ENCODE measurements around the gene ACAD9.
"Not testable (repeated sequence)": the region's sequence is repeated elsewhere in the genome, so short reads cannot be mapped to it uniquely, and the experiment has no call there.

ACAD9 gene

DNA sequence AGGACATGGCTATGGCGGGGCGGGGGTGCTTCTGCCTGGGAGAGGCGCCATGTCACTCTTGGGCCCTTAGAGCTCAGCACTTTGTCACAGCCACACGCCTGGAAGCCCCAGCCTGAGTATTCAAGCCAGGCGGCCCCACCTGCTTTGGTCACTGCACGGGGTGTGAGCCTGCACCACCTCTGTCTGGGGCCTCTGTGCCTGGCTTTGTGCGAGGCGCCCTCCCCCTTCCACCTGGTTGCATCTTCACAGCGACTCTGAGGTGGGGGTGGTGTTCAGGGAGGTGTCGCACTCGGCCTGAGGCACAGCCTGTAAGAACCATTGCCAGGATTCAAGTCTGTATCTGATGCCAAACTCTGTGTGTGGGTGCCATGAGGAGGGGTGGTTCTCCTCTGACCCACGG, 24.1 kb downstream of the ACAD9 start:
- no peak for DNase-seq

DNA sequence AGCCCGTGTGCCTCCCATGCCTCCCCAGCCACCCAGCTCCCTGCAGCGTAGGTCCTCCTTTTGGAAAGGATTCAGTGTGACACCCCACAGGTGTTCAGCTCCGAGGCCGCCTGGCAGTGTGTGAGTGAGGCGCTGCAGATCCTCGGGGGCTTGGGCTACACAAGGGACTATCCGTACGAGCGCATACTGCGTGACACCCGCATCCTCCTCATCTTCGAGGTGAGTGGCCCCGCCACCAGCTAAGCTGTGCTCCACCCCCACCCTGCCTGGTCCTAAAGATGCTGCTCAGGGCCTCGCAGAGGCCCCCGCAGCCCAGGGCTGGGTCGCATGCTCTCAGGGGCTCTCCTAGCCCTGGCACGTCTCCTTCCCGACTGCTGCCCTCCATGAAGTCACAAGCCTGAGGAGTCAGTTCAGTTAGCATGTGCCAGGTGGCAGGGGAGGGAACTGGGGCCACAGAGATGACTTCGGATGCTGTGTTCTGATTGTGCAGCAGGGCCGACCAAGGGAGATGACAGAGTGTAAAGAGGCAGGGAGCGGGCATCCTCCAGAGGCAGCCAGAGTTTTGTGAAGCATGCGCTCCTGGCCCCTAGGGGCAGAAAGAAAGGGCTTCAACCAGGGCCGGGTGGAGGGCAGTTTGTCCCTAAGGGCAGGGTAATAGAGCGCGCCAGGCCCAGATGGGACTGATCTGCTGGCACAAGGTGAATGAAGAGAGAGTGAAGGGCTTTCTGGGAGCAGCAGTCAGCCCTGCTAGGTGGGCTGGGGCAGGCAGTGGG, 26.8 kb downstream of the ACAD9 start:
- no peak for DNase-seq

DNA sequence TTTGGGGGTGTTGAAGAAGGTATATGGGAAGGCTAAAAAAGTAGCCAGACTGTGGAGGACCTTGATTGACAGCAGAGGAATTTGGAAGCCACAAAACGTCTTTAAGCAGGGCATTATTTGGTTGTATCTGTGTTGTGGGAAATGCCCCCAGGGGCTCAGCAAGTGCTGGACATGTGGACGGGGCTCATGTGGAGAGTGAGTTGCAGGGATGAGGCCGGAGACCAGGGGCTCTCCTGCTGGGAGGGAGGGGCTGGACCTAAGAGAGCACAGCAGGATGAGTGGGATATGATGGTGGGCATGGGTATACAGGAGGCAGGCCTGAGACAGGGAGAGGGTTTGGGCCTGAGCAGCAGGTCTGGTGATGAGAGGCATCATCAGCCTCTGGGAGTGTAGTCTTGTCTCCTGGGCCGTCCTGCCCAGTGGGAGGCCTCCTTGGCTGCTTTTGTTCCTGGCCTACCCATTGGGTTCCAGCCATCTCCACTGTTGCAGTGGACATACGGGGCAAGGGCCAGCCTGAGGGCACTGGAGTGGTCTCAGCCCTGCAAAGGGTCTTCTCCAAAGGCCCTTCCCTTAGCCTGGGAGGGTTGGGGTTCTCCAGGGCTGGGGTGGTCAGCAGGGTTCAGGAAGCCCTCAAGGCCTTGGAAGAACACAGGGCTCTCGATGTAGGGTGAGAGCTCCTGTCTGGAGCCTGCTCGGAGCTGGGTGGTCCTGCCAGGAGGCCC, 27.5 kb downstream of the ACAD9 start:
- no peak for DNase-seq

DNA sequence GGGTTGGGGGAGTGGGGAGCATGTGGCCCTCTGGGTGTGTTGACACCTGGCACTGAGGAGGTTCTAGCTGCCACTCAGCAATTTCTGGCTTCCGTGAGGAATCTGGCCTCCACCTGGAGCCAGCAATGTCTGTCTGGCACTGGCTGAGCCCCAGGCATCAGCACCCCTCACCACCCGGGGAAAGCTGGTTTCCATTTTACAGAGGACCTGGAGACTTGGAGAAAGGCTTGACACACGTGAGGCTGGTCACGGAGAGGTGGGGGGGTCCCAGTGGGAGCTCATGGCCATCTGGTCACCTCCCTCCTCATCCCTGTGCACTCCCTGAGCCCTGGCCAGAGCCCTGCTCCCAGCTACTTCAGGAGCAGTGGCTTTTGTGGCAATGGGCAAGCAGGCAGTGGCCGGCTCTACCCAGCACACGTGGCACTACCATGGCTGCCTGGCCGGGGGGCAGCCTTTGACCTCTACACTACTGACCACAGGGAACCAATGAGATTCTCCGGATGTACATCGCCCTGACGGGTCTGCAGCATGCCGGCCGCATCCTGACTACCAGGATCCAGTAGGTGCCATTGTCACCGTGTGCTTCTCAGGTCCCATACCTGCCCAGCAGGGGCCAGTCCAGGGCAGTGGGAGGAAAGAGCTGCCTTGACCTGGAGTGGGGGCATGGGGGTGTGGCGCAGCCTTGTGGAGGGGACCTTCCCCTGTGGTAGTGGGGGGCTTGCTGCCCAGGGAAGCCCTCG, 28.5 kb downstream of the ACAD9 start:
- no peak for DNase-seq

DNA sequence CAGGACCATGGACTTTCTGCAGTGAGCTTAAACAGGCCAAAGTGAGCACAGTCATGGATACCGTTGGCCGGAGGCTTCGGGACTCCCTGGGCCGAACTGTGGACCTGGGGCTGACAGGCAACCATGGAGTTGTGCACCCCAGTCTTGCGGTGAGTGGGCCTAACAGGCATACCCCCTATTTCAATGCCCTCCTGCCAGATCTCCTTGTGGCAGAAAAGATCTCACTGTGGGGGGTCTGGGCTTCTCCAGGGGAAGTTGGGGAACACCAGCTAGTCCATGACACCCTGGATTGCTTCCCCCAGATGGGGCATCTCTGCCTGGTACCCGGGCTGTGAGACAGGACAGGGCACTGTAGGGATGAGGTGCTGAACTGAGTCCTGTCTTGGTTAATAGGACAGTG, 29.5 kb downstream of the ACAD9 start:
- no peak for DNase-seq

DNA sequence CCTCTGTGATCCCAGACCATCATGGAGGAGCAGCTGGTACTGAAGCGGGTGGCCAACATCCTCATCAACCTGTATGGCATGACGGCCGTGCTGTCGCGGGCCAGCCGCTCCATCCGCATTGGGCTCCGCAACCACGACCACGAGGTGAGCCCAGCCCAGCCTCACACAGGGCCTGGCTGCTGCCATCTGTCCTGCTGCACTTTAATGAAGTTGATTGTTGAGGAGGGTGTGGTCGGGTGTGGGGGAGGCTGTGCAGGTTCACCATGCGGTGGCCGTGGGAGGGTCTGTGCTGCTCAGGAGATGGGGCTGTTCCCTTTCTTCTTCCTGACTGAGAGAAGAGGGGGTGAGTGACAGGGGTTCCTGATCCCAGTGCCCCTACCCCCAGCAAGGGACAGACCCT, 30.6 kb downstream of the ACAD9 start:
- no peak for DNase-seq

DNA sequence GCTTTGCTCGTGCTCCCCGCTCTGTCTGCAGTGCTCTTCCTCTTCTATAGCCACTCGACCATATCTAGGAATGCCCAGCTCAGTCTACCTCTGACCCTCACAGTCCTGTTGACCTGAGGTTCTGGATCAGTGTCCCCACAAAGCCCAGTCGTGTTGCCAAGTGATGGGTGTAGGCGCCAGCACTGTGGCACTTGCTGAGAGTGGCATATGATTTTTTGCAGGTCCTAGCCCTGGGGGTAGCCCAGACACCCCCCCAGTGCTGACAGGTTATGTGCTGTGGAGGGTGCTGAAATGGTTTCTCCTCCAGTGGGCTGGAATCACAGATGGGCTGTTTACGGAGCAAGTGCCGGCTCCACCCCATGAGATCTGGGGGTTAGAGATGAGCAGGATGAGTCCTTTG, 32.5 kb downstream of the ACAD9 start:
- DNase-seq: no peak

DNA sequence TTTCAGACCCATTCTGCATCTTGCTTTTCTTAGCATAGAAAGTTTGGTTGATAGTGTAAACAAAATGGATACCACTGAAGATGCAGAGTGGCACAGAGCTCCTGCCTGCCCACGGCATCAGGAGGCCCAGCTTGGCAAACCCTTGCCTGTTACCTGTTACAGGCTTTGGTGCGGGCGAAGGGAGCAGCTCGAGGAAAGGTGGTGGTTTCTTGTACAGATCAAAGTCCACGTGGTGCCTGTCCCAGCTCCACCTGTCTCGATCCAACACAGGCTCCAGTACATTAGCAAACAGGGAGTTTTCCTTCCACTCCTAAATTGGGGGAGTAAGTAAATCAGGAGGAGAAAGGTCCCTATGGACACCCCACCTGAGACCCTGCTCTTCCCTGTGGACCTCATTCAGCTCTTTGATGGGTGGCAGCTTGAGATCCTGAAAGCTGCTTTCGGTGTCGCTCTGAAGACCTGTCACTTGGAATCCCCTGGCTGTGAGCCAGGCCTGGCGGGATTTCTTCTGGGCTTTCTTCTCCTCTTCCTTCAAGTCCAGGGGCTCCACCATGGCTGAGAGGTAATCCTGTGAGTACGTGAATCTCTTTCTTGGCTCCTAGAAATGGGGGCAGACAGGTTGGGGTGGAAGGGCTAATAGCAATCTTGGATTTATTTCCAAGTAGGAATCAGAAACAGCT, 35.7 kb downstream of the ACAD9 start:
- no peak for DNase-seq

DNA sequence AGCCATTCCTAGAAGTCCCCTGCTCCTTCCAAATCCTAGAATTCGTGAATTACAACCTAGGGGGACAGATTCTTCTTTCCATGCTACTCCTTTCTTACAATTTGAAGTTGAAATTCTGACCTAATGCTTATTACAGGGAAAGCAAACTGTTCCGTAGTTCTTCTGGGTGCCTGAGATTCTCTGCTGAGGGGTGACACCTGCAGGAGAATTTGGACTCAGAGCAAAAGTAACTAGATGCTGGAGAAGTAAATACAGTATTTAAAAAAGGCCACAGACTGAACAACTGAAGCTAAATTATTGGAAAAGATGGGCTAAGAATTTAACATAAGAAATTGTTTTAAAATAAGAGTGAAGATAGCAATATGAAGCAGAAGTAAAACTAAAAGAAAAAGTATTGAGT, 37.9 kb downstream of the ACAD9 start:
- DNase-seq: no peak

DNA sequence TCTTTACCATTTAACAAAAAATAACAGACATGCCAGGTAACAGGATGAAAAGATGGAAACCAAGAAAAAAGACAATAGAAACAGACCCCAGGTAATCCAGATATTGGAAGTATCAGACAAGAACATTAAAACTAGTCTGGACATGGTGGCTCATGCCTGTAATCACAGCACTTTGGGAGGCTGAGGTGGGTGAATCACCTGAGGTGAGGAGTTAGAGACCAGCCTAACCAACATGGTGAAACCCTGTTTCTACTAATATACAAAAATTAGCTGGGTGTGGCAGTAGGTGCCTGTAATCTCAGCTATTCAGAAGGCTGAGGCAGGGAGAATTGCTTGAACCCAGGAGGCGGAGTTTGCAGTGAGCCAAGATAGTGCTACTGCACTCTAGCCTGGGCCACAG, 40.6 kb downstream of the ACAD9 start:
- DNase-seq: no peak

DNA sequence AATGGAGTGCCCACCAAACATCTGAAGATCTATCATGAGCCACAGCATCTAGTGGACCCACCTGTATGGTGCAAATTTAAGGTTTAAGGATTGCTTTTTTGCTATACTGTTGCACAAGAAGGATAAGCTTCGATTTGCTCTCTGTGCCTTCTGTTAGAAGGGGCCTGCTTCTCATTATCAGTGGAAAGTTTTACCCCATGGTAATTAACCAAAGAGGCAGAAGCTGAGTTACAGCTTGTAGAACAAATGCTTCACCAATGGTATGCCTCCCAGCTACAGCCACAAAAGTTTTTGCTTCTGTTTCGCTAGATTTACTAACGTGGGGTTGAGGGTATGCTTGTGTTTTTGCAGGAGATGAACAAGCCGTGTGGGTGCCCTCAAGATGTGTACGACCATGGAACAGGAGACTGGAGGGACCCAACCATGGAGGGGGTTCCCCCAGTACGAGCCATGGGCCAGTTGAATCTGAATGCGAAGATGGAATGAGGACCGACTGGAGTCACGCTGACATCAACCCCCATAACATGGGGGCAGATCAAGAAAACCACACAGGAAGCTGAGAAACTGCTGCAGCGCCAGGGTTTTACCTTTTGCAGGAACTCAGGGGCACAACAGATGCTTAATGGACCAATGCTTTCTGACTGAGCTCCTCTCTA, 43.5 kb downstream of the ACAD9 start:
- DNase-seq: no peak

DNA sequence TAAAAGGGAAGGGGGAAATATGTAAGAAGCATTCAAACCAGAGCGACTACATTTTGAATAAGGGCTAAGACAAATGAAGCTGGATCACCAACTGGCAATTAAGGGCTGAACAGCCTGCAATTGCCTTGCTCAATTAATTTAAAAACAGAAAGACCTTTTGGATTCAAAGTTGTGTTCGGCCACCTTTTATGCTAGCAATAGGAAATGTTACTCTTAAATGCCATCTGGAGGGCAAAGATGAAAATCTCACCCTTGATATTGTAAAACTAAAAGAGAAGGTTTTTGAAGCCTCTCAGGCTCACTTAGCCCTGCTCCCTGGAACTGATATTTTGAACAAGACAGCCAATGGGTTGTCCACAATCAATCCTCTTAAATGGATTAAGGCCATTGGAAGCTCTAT, 44.2 kb downstream of the ACAD9 start:
- no peak for DNase-seq

DNA sequence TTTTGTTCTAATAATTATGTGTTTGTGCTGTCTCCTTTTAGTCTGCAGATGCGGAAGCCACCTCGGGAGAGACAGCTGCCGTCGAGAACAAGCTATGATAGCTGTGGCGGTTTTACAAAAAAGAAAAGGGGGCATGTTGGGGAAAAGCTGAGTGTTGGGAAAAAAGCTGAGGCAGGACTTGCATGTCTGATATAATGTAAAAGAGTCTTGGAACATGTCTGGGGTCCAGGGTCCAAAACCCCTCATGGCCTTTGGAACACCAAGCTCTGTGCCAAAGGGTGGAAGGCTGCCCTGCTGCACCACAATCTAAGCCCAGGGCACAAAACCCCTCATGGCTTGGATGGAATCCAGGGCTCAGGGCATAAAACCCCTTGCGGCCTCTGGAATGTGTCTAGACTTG, 44.6 kb downstream of the ACAD9 start:
- DNase-seq: not testable (repeated sequence)

DNA sequence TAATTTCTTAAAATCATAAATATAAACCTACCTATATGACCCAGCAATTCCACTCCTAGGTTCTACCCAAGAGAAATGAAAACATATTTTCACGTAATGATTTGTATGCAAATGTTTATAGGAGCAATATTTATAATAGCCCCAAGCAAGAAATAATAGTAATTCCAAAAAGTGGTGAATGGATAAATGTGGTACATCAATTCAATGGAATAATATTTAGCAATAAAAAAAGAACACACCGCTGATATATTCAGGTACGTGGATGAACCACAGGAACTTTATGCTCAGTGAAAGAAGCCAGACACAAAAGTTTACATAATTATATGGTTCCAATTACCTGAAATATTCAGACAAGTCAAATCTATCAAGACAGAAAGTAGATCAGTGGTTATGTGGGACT, 49.9 kb downstream of the ACAD9 start:
- no peak for DNase-seq

DNA sequence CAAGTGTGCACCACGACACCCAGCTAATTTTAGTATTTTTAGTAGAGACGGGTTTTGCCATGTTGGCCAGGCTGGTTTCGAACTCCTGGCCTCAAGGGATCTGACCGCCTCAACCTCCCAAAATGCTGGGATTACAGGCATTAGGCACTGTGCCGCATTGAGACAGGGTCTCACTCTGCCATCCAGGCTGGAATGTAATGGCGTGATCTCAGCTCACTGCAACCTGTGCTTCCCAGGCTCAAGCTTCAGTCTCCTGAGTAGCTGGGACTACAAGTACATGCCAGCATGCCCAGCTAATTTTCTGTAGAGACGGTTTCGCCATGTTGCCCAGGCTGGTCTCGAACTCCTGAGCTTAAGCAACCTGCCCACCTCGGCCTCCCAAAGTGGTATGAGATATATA, 51.6 kb downstream of the ACAD9 start:
- no peak for DNase-seq

DNA sequence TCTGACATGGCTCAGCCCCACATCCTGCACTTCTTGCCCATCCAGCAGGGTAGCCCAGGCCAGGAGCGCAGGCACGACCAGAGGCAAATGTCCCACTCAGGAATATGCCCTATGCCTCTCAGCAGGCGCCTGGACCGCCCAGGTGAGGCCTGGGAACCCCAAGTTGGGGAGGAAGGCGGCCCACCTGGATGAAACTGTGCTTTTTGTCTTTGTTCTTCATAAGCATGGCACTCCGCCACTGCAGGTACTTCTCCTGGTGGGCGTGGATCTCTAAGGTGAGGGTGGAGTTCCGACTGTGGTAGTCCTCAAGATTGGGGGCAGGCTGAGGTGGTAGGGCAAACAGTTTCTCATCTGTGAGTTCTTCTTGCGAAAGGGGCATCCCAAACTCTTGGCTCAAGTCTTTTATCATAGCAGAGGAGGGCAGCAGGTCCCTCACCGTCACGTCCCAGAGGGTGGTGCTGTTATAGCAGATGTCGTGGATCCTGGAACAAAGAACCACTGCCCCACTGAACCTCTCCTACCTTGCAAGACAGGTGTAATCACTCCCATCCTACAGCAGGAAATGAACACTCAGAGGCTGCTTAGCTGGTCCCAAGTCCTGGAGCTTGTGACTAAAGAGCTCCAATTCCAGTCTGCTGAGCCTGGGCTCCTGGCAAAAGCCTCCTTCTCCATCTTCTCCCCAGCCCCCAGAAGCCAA, 53.2 kb downstream of the ACAD9 start:
- DNase-seq: no peak

DNA sequence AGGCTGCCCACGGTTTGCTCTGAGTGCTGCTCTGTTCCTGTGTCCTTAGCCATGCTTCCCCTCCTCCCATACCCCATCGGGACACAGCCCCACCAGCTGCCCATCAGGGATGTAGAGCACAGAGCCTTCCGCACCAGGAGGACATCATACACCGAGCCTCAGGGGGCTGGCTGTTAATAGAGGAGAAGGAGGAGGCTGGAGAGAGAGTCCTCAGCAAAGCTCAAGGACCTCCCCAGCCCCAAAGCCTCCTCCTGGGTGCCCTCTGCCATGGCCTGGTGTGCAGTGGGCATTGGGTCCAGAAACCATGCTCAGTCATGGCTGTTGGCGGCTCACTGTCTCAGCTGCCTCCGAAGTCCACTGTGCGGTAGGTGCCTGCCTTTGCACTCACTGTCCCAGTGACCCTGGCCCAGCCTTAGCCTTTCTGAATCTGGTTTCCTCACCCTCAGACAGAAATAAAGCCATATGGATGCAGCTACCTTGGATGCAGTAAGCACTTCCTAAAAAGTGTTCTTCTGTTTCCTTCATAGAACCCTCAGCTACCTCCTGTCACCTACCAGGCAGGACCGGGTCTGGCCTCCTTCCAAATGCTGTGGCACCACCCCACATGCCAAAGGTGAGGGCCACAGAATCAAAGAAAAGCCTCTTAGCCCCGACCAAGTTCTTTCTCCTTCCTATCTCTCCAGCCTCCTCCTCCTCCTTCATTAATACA, 53.9 kb downstream of the ACAD9 start:
- DNase-seq: no peak

DNA sequence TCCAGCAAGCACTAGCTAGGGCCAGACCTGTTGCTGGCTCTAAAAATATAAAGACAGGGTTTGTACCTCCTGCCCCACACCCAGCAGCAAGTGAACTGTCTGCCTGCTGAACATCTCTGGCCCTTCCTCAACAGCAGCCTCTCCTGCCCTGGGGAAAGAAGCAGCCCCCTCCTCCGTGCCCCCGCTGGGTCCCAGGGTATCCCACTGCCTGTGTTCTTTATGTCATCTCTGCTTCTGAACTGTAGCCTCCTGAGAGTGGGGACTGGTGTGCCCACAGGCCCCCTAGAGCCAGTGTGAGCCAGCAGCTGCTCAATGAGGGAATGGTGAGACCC, 54.5 kb downstream of the ACAD9 start:
- DNase-seq: no peak

DNA sequence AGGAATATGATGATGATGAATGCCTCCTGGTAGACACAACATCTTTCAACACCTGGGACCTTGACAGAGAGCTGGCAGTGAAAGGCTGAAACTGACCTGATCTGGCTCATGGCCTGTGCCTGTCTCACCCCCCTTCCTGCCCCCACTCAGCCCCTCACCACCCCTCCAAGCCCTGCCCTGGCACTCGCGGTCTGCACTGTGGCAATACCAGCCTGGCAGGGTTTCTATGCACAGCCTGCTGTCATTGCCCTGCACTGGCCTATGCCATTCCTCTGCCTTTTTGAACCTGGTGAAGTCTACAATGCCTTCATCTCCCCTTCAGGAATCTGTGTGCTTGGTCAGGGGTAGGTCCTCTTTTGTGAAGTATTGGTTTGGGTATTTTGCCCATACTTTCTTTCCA, 56.5 kb downstream of the ACAD9 start:
- DNase-seq: no peak

DNA sequence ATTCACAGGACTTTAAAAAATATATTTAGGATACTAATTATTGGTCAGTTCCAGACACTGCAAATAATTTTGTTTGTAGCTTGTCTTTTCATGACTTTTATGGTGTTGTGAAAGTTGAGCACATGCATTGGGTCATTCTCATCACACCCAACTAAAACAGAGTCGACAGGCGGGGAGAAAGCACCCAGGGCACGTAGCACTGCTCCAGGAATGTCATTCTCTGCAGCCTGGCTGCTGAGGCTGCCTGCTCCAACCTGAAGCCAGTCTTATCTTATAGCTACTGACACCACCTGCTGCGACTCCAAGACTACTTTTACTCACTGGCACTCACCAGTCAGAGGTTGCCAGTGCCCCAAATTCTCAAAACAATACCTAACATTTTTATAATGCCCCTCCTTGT, 56.9 kb downstream of the ACAD9 start:
- DNase-seq: no peak

DNA sequence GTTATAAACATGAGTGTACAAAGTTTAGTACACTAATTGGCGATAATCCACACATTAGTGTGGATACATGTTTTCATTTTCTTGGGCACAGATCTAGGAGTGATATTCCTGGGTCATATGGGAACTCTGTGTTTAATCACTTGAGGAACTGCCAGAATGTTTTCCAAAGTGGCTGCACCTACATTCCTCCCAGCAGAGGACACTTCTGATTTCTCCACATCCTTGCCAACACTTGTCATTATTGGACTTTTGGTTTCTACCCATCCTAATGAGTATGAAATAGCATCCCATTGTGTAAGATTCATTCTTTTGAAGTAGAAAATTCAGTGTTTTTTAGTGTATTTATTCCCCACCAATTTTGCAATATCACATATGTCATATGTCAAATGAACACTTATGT, 60.8 kb downstream of the ACAD9 start:
- DNase-seq: no peak
